HEK293 (cell line): ENCODE measurements around the gene CHRM4.

Experiments
- CTCF ChIA-PET: fragments of 350-600 bp; formaldehyde crosslinking; extraction: SDS; loops from one replicate; lab custom pipeline; 2021; ENCODE audit warnings: antibody characterized with exemption; lab: Yijun Ruan, JAX
- POLR2A ChIA-PET: fragments of 300-600 bp; formaldehyde crosslinking; extraction: SDS; loops from one replicate; lab custom pipeline; 2020; ENCODE audit warnings: antibody characterized with exemption, inconsistent platforms; lab: Yijun Ruan, JAX
- H3K27ac ChIP-seq: fragments of 200-500 bp; sonication (Bioruptor generic); 2 replicates; pipeline ENCODE4 v1.5.1; 2014; ENCODE audit warnings: low read depth, low read length, control low read depth, inconsistent platforms; ENCODE audit errors: extremely low read depth
- H3K36me3 ChIP-seq, 2 experiments: fragments of 200-500 bp in 1 of 2; sonication (Bioruptor generic) in 1 of 2; 1 replicate in 1 of 2; 2 replicates in 1 of 2; pipeline ENCODE4 v1.5.1; 2014 to 2017; ENCODE audit warnings: inconsistent platforms in 2 of 2, low read length in 2 of 2; ENCODE audit not compliant: control insufficient read depth in 2 of 2, insufficient read depth in 1 of 2
- H3K4me1 ChIP-seq: fragments of 200-500 bp; sonication (Bioruptor generic); 2 replicates; pipeline ENCODE4 v1.5.1; 2014; ENCODE audit warnings: mild to moderate bottlenecking, low read length, inconsistent platforms; ENCODE audit not compliant: control insufficient read depth, insufficient read depth
- H3K4me3 ChIP-seq: 2 replicates; pipeline ENCODE4 v1.5.1; 2011; ENCODE audit warnings: low read depth, mild to moderate bottlenecking, control low read depth, low read length, moderate library complexity
- H3K9me3 ChIP-seq: fragments of 200-500 bp; sonication (Bioruptor generic); 2 replicates; pipeline ENCODE4 v1.5.1; 2014; ENCODE audit warnings: low read depth, low read length, inconsistent platforms; ENCODE audit not compliant: control insufficient read depth, insufficient read depth
- EGR2 ChIP-seq: fragments of 450-650 bp; formaldehyde crosslinking; IDR thresholded peaks from 2 replicates; pipeline ENCODE4 v1.5.1; 2016; ENCODE audit warnings: low read depth, missing biosample characterization, missing genetic modification characterization
- GLIS2 ChIP-seq: fragments of 450-650 bp; formaldehyde crosslinking; IDR thresholded peaks from 2 replicates; pipeline ENCODE4 v1.5.1; 2016; ENCODE audit warnings: missing biosample characterization, missing genetic modification characterization
- HIC1 ChIP-seq: fragments of 450-650 bp; formaldehyde crosslinking; IDR thresholded peaks from 2 replicates; pipeline ENCODE4 v1.5.1; 2016; ENCODE audit warnings: missing biosample characterization, missing genetic modification characterization
- KLF10 ChIP-seq: fragments of 450-650 bp; IDR thresholded peaks from 2 replicates; pipeline ENCODE4 v1.5.1; 2018; ENCODE audit warnings: missing biosample characterization, mild to moderate bottlenecking, missing genetic modification characterization
- KLF16 ChIP-seq: fragments of 450-650 bp; formaldehyde crosslinking; IDR thresholded peaks from 2 replicates; pipeline ENCODE4 v1.5.1; 2017; ENCODE audit warnings: missing biosample characterization, missing genetic modification characterization
- KLF17 ChIP-seq: fragments of 450-650 bp; formaldehyde crosslinking; IDR thresholded peaks from 2 replicates; pipeline ENCODE4 v1.5.1; 2016; ENCODE audit warnings: missing biosample characterization, missing genetic modification characterization
- KLF7 ChIP-seq: fragments of 450-650 bp; formaldehyde crosslinking; IDR thresholded peaks from 2 replicates; pipeline ENCODE4 v1.5.1; 2016; ENCODE audit warnings: missing biosample characterization, missing genetic modification characterization, borderline replicate concordance
- KLF8 ChIP-seq: fragments of 450-650 bp; formaldehyde crosslinking; IDR thresholded peaks from 2 replicates; pipeline ENCODE4 v1.5.1; 2016; ENCODE audit warnings: missing biosample characterization, missing genetic modification characterization
- PRDM1 ChIP-seq: fragments of 450-650 bp; formaldehyde crosslinking; IDR thresholded peaks from 2 replicates; pipeline ENCODE4; 2016; ENCODE audit warnings: missing biosample characterization, missing genetic modification characterization
- SP3 ChIP-seq: fragments of 450-650 bp; formaldehyde crosslinking; IDR thresholded peaks from 2 replicates; pipeline ENCODE4 v1.5.1; 2016; ENCODE audit warnings: missing biosample characterization, missing genetic modification characterization
- ZBTB17 ChIP-seq: fragments of 450-650 bp; formaldehyde crosslinking; IDR thresholded peaks from 2 replicates; pipeline ENCODE4 v1.5.1; 2016; ENCODE audit warnings: missing biosample characterization, missing genetic modification characterization
- ZBTB26 ChIP-seq: fragments of 450-650 bp; formaldehyde crosslinking; optimal IDR thresholded peaks from 2 replicates; pipeline ENCODE3; 2016; ENCODE audit warnings: missing biosample characterization, mild to moderate bottlenecking, missing genetic modification characterization
- ZBTB7A ChIP-seq: fragments of 450-650 bp; formaldehyde crosslinking; IDR thresholded peaks from 2 replicates; pipeline ENCODE4 v1.5.1; 2016; ENCODE audit warnings: low read depth, missing biosample characterization, missing genetic modification characterization
- ZEB2 ChIP-seq: fragments of 450-650 bp; formaldehyde crosslinking; IDR thresholded peaks from 2 replicates; pipeline ENCODE4 v1.5.1; 2016; ENCODE audit warnings: missing biosample characterization, missing genetic modification characterization
- ZFHX2 ChIP-seq: fragments of 450-650 bp; formaldehyde crosslinking; conservative IDR thresholded peaks from 2 replicates; pipeline ENCODE4 v1.5.1; 2016; ENCODE audit warnings: missing biosample characterization, missing genetic modification characterization
- ZIC2 ChIP-seq: fragments of 450-650 bp; formaldehyde crosslinking; IDR thresholded peaks from 2 replicates; pipeline ENCODE4 v1.5.1; 2016; ENCODE audit warnings: missing biosample characterization, missing genetic modification characterization
- ZNF155 ChIP-seq: fragments of 450-650 bp; formaldehyde crosslinking; IDR thresholded peaks from 2 replicates; pipeline ENCODE4 v1.5.1; 2016; ENCODE audit warnings: missing biosample characterization, missing genetic modification characterization
- ZNF24 ChIP-seq: fragments of 450-650 bp; formaldehyde crosslinking; IDR thresholded peaks from 2 replicates; pipeline ENCODE4 v1.5.1; 2016; ENCODE audit warnings: missing biosample characterization, missing genetic modification characterization
- ZNF335 ChIP-seq: fragments of 450-650 bp; formaldehyde crosslinking; conservative IDR thresholded peaks from 2 replicates; pipeline ENCODE4 v1.5.1; 2016; ENCODE audit warnings: missing biosample characterization, missing genetic modification characterization
- ZNF366 ChIP-seq: fragments of 450-650 bp; formaldehyde crosslinking; conservative IDR thresholded peaks from 2 replicates; pipeline ENCODE4 v1.5.1; 2016; ENCODE audit warnings: missing biosample characterization, missing genetic modification characterization
- ZNF544 ChIP-seq: fragments of 450-650 bp; formaldehyde crosslinking; IDR thresholded peaks from 2 replicates; pipeline ENCODE4 v1.5.0; 2017; ENCODE audit warnings: missing biosample characterization, missing genetic modification characterization
- ZNF571 ChIP-seq: fragments of 450-650 bp; formaldehyde crosslinking; IDR thresholded peaks from 2 replicates; pipeline ENCODE4 v1.5.0; 2017; ENCODE audit warnings: missing biosample characterization, missing genetic modification characterization
- ZNF610 ChIP-seq: fragments of 450-650 bp; formaldehyde crosslinking; IDR thresholded peaks from 2 replicates; pipeline ENCODE4 v1.5.1; 2016; ENCODE audit warnings: missing biosample characterization, missing genetic modification characterization, borderline replicate concordance
- ZNF629 ChIP-seq: fragments of 450-650 bp; formaldehyde crosslinking; IDR thresholded peaks from 2 replicates; pipeline ENCODE4 v1.5.1; 2017; ENCODE audit warnings: missing biosample characterization, missing genetic modification characterization
- ZNF670 ChIP-seq: fragments of 450-650 bp; formaldehyde crosslinking; IDR thresholded peaks from 2 replicates; pipeline ENCODE4 v1.5.1; 2016; ENCODE audit warnings: missing biosample characterization, missing genetic modification characterization, low read depth
- ZNF747 ChIP-seq: fragments of 450-650 bp; formaldehyde crosslinking; IDR thresholded peaks from 2 replicates; pipeline ENCODE4 v1.5.1; 2016; ENCODE audit warnings: missing biosample characterization, missing genetic modification characterization
- ZNF76 ChIP-seq: fragments of 450-650 bp; formaldehyde crosslinking; IDR thresholded peaks from 2 replicates; pipeline ENCODE4; 2016; ENCODE audit warnings: low read depth, missing biosample characterization, missing genetic modification characterization, borderline replicate concordance
- ZNF830 ChIP-seq: fragments of 450-650 bp; IDR thresholded peaks from 2 replicates; pipeline ENCODE4 v1.5.0; 2018; ENCODE audit warnings: missing biosample characterization, missing genetic modification characterization, low read depth, mild to moderate bottlenecking, moderate library complexity
- ZXDB ChIP-seq: fragments of 450-650 bp; formaldehyde crosslinking; IDR thresholded peaks from 2 replicates; pipeline ENCODE4 v1.5.1; 2016; ENCODE audit warnings: missing biosample characterization, missing genetic modification characterization

CHRM4 gene

GRCh38 chr11:46381048-46381818 lies 10.3 kb downstream of the CHRM4 start, which contains the start of gene MDK (continued):
- TF ChIP-seq ZIC2 (tag by site-specific recombination) (peak; percentile 75), KLF8 (tag by site-specific recombination) (peak; percentile 35; the same call in 1 of the 2 replicates), ZBTB17 (tag by site-specific recombination) (peak; percentile 82)

GRCh38 chr11:46380340-46381047 lies 11.1 kb downstream of the CHRM4 start:
- H3K4me1 ChIP-seq, result no peaks in the 10 kb centered on the region
- peaks cover 0 to 45% of the 10 kb centered on the region in 2 experiments; a peak in 1 of 3 replicates for H3K36me3 ChIP-seq
- peak overlapping the region; percentile 78 for H3K27ac ChIP-seq
- ChIA-PET POLR2A (no interaction called here), CTCF (interaction anchor here (0.7 to 1.1 kb wide), 2 partner anchors 9 to 141 kb away, joined by 3 read pairs; no protein-coding TSS in a partner anchor)
- no peaks in the 10 kb centered on the region for H3K9me3 ChIP-seq
- H3K4me3 ChIP-seq, result peak overlapping the region; percentile 52
- TF ChIP-seq ZNF830 (no peak), ZXDB (peak; percentile 44; the same call in 1 of the 2 replicates), KLF16 (0 out of 2 replicates have a peak, but pooled peaks have one; percentile 16), ZFHX2 (tag by site-specific recombination) (peak; percentile 88), HIC1 (tag by site-specific recombination) (no peak; the same call in 1 of the 2 replicates), ZEB2 (tag by site-specific recombination) (peak; percentile 72; the same call in 1 of the 2 replicates), ZNF629 (tag by site-specific recombination) (peak; percentile 37), ZNF335 (tag by site-specific recombination) (peak; percentile 51), ZNF76 (no peak), ZNF366 (tag by site-specific recombination) (peak; percentile 63; the same call in 1 of the 2 replicates), PRDM1 (tag by site-specific recombination) (0 out of 2 replicates have a peak, but pooled peaks have one; percentile 5), ZNF571 (tag by site-specific recombination) (no peak), ZBTB7A (tag by site-specific recombination) (0 out of 2 replicates have a peak, but pooled peaks have one; percentile 80), ZBTB26 (tag by site-specific recombination) (peak; percentile 63), ZNF544 (tag by site-specific recombination) (no peak), SP3 (tag by site-specific recombination) (peak; percentile 67), GLIS2 (peak; percentile 51), ZIC2 (tag by site-specific recombination) (0 out of 2 replicates have a peak, but pooled peaks have one; percentile 17), EGR2 (peak; percentile 79), ZNF24 (tag by site-specific recombination) (no peak), ZNF670 (tag by site-specific recombination) (no peak), ZNF610 (tag by site-specific recombination) (no peak), ZNF155 (no peak), KLF17 (tag by site-specific recombination) (peak; percentile 15; the same call in 1 of the 2 replicates), ZNF747 (tag by site-specific recombination) (no peak), KLF10 (tag by site-specific recombination) (peak; percentile 92), KLF7 (tag by site-specific recombination) (0 out of 2 replicates have a peak, but pooled peaks have one; percentile 22)
